Cerebellar nuclear complex (tissue), 1 donor: ENCODE results near the gene COX4I2.
"Not testable (repeated sequence)": the region's sequence is repeated elsewhere in the genome, so short reads cannot be mapped to it uniquely, and the experiment has no call there.

Experiments used
- DNase-seq, 2 experiments: peaks; one replicate each; lab custom pipeline; 2025; lab: John Stamatoyannopoulos, UW

The COX4I2 gene

DNA sequence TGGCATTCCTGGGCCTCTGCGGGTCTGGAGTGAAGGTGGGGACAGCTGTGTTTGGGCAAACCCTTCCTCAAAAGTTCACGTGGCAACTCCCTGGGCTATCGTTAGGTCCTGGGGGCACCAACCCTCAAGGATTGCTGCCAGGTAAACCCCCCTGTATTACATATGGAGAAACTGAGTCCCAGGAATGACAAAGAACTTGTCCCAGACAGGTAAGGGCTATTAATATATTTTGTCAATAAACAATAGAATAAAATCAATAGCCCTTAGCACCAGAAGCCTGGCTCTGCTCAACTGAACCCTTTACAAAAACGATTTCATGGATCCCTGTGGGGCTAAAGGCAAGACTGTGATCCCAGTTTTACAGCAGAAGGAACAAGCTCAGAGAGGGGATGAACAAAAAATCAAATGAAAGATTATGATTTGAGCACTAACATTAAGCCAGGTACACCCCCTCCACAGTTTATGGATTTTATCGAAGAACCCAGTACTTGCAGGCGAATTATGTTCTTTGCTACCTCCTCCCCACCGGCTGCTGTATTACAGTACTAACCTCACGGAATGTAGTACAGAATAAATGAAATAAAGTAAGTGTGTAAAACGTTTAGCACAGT, 30.0 kb upstream of the COX4I2 start:
- DNase-seq, result no peak

DNA sequence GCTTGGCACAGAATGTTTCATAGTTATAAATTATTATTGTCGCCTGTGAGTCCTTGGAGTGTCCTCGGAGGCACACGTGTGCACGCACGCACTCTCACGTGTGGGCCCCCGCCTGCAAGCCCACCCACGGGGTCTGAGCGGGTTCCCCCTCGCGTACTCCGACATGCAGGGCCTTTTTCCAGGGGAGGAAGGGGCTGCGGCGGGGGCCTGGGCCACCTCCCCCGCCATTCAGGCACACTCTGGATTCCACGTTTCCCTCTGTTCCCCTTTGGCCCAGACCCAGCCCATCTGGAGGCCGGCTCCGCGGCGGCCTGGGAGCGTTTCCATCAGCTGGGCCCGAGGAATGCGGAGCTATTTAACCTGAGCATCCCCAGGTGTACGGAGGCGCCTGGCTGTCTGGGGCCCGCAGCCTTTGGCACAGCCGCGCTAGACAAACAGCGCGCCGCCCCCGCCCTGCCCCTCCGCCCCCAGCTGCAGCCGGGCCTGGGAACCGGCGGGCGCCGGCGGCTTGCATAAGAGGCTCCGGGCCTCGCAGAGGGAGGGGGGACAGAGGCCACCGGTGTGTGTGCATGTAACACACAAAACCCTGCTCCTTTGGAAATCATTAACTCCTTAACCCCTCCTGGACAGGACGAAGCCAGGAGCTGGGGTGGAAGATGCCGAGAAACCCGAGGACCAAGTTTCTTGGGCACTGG, 29.3 kb upstream of the COX4I2 start:
- no peak for DNase-seq

- not testable (repeated sequence) for DNase-seq
These were observed 25.5 kb upstream of the COX4I2 start for GRCh38 chr20:31612271-31612640.

DNA sequence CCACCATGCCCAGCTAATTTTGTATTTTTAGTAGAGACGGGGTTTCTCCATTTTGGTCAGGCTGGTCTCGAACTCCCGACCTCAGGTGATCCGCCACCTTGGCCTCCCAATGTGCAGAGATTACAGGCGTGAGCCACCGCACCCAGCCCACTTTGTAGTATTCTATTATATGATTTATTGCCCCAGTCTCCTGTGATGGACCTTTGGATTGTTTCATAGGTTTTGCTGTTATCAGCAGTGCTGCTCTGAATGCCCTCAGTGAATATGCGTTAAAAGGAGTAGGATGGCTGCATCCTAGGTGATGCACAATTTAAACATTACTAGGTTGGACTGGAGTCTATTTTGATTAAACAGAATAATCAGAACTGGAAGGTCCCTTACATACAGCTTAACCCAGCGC, 22.3 kb upstream of the COX4I2 start:
- DNase-seq, result no peak

- DNase-seq, result no peak
These were observed 20.1 kb upstream of the COX4I2 start for GRCh38 chr20:31617432-31618104.

DNA sequence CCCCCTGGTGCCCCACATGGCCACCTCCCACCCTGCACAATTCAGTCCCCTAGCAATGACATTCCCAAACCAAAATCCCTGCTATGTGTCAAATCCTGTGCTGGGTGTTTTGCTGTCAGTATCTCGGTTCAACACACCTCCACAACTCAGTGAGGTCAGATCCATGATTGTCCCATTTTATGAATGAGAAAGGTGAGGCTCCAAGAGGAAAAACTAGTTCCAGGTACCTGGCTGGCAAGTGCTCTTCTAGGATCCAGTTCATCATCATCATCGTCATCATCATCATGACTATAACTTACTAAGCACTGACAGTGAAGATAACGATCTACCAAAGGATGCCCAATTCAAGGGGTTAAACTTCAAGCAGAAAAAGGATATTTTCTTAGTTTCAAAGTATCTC, 17.5 kb upstream of the COX4I2 start:
- no peak for DNase-seq

DNA sequence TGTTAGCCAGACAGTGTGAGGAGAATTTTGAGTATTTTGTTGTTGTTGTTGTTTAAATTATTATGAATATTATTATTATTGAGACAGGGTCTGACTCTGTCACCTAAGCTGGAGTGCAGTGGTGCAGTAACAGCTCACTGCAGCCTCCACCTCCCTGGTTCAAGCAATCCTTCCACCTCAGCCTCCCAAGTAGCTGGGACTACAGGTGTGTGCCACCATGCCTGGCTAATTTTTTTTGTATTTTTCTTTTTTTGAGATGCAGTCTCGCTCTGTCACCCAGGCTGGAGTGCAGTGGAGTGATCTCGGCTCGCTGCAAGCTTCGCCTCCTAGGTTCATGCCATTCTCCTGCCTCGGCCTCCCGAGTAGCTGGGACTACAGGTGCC, 14.6 kb upstream of the COX4I2 start:
- DNase-seq, result not testable (repeated sequence)

GRCh38 chr20:31626534-31626933, 11.2 kb upstream of the COX4I2 start:
- not testable (repeated sequence) for DNase-seq

- not testable (repeated sequence) for DNase-seq
These were observed 9.7 kb upstream of the COX4I2 start for GRCh38 chr20:31628057-31628456.

GRCh38 chr20:31630187-31630790, 7.4 kb upstream of the COX4I2 start:
- peak; percentile 74 to 95 for DNase-seq

DNA sequence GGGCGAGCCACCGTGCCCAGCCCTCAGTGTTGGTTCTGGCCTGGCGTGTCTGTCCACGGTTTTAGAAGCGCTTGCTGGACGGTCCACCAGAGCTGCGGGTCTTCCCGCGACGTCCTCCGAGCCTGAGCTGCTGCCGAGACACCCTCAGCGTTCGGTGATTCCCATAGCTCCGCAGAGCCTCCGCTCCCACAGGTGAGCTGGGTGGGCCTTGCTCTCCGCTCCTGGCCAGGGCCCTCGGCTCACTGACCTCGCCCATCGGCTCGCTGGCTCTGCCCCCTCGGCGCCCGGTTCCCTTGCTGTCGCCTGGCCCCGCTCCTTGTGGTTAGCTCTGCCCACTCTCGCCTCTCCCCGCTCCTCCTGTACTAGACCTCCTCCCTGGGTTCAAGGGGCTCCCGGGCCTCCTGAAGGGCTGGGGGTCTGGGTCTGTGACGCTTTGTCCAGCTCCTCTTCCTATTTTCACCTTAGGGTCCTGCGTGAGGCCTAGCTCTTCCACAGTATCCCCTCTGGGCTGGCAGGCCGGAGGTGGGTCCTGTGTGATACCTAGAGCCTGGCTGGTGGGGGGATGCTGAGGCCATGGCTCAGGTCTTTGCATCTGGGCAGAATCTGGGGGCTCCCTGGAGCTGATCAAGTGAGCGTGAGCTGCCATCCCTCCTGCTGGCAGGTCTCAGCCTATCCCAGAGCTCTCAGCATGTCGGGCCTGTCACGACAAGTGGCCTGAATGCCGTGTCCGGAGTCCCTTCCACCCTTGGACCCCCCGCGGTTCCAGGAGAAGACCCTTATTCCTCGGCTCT, 5.0 kb upstream of the COX4I2 start:
- no peak for DNase-seq

GRCh38 chr20:31633339-31633914, 4.3 kb upstream of the COX4I2 start:
- no peak for DNase-seq

DNA sequence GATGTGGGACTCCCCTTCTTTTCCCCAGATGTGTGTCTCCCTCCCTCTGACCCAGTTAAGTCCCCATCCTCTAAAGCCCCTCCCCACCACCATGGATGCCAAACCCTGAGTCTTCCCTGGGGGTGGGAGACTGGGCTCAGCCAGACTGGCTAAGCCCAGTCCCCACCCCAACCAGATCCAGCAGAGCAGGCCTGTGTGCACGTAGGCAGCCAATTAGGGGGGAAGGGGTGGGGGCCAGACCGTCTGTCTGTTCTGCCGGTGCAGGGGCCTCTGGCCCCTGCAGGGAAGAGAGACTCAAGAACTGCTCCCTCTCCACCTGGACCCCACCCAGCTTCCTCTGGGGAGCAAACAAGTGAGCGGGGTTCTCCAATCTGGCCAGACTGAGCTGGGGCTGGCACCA, 605 bp downstream of the COX4I2 start:
- DNase-seq, result no peak

DNA sequence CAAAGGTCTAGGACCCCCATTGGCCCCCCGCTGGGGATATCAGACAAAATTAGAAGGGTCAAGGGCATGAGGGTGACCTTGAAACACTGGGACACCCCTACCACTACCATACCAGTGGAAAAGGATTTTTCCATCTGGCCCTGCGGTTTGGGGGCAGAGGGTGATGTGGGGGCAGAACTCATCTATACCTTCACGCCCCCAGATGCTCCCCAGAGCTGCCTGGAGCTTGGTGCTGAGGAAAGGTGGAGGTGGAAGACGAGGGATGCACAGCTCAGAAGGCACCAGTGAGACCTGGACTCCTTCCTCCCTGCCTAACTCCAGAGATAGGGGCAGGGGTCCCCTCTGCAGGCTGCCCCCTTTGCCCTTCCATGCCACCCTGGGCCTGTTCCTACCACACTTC, 1.1 kb downstream of the COX4I2 start:
- DNase-seq, result no peak

GRCh38 chr20:31640259-31640658, 2.5 kb downstream of the COX4I2 start:
- no peak for DNase-seq

DNA sequence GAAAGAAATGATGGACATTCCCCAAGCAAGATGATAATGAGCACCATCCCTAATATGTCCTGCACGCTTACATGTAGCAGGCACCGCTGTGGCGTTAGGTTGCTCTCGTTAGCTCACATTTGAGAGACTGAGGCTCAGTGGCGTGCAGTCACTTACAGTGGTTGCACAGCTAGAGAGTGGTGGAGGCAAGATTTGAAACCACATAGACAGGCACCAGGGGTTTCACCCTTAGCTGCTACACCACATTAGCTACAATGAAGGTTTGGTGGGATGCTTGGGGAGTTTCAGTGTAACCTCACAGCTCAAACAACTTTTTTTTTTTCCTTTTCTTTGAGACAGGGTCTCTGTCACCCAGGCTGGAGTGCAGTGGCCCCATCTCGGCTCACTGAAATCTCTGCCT, 3.7 kb downstream of the COX4I2 start:
- no peak for DNase-seq

DNA sequence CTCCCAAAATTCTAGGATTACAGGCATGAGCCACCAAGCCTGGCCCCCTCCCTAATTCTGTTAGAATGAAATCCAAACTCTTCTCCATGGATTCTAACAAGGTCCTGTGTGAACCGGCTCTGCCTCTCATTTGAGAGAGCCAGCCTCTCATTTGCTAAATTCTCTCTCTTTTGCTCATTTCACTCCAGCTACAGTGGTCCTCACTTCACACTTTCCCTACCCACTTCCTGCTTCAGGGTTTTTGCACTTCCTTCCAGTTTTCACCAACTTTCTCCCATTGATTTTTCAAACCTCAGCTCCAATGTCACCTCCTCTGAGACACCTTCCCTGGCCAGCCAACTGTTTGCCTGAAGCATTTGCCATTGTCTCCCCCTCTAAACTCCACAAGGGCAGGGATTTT, 5.1 kb downstream of the COX4I2 start:
- no peak for DNase-seq

GRCh38 chr20:31643522-31643921, 5.8 kb downstream of the COX4I2 start:
- DNase-seq, result no peak

GRCh38 chr20:31644701-31645100, 7.0 kb downstream of the COX4I2 start:
- no peak for DNase-seq

DNA sequence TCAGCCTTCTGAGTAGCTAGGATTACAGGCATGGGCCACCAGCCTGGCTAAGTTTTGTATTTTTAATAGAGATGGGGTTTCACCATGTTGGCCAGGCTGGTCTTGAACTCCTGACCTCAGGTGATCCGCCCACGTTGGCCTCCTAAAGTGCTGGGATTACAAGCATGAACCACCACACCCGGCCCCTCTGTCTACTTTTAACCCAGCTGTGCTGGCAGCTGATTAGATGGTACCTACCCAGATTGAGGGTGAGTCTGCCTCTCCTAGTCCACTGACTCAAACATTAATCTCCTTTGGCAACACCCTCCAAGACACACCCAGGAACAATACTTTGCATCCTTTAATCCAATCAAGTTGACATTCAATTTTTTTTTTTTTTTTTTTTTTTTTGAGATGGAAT, 10.4 kb downstream of the COX4I2 start:
- not testable (repeated sequence) for DNase-seq

GRCh38 chr20:31652917-31653396, 15.2 kb downstream of the COX4I2 start:
- DNase-seq, result peak in 1 of 2 experiments; percentile 25

DNA sequence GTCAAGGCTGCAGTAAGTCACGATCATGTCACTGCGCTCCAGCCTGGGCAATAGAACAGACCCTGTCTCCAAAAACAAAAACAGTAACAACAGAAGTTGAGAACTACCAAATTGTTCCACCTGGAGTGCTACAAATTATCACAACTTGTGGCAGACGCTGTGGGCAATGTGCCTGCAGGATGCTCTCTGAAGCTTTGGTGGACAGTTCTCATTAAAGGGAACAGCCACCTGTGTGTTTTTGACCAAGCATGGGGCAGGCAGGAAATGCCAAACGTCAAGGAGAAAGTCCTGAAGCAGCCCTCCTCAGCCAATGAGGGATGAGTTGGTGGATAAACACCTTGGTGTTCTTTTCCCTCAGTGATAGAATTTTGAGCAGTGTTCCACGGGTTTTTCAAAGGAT, 15.8 kb downstream of the COX4I2 start:
- DNase-seq, result peak in 1 of 2 experiments; percentile 15
